ENCODE results near the gene PCSK1. TPM values are rescaled to one million over a fixed set of nuclear protein-coding genes. Genes with fewer than 3 reads are reported as not detected.
"Not testable (repeated sequence)": the region's sequence is repeated elsewhere in the genome, so short reads cannot be mapped to it uniquely, and the experiment has no call there.

PCSK1 gene
- total RNA-seq, 1 donor, result 1.1 TPM

DNA sequence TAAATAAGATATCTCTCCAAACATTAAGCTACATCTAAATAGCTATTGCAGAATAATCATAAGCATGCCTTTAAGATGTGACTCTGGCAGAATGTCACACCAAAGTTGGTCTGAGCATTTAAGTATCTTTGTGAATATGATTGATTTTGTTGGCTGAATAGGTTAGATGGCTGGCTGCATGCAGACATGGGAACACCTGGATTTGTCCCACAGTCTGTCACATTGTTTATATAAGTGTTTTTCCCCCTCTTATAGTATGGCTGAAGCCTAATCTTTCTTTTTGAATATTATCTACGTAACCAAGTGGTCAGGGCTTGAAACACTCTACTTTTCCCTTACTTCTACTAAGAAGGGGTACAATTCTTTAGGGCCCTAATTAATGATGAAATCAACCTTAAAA is 36.2 kb downstream of the PCSK1 start:
- H3K79me2 ChIP-seq (ENCODE audit: insufficient read depth, low read length), result no peaks in the 10 kb centered on the region
- no peaks in the 10 kb centered on the region for H3K4me1 ChIP-seq (ENCODE audit: insufficient read depth, low read length)
- no peaks in the 10 kb centered on the region for H3K36me3 ChIP-seq (ENCODE audit: insufficient read depth, low read length)
- H3K27ac ChIP-seq (ENCODE audit: low read depth, low read length), result no peak overlapping the region
- H2AFZ ChIP-seq (ENCODE audit: low read length), result no peak overlapping the region
- no peaks in the 10 kb centered on the region for H3K9me3 ChIP-seq (ENCODE audit: low read depth, low read length)
- H3K4me3 ChIP-seq (ENCODE audit: insufficient read depth, low read length), result no peak overlapping the region
- DNase-seq (ENCODE audit: insufficient read length, low spot score, missing footprints), result no peak
- no peaks in the 10 kb centered on the region for H3K27me3 ChIP-seq (ENCODE audit: insufficient read depth, low read length)
- H4K20me1 ChIP-seq (ENCODE audit: insufficient read depth, low read length), result no peaks in the 10 kb centered on the region
- TF ChIP-seq, protein P1, sequence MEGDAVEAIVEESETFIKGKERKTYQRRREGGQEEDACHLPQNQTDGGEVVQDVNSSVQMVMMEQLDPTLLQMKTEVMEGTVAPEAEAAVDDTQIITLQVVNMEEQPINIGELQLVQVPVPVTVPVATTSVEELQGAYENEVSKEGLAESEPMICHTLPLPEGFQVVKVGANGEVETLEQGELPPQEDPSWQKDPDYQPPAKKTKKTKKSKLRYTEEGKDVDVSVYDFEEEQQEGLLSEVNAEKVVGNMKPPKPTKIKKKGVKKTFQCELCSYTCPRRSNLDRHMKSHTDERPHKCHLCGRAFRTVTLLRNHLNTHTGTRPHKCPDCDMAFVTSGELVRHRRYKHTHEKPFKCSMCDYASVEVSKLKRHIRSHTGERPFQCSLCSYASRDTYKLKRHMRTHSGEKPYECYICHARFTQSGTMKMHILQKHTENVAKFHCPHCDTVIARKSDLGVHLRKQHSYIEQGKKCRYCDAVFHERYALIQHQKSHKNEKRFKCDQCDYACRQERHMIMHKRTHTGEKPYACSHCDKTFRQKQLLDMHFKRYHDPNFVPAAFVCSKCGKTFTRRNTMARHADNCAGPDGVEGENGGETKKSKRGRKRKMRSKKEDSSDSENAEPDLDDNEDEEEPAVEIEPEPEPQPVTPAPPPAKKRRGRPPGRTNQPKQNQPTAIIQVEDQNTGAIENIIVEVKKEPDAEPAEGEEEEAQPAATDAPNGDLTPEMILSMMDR (IDR thresholded peaks at IDR 0.05; ENCODE audit: extremely low read depth, low read depth, low read length), result no peak
- no peak overlapping the region for H3K4me2 ChIP-seq (ENCODE audit: insufficient read depth, low read length)

DNA sequence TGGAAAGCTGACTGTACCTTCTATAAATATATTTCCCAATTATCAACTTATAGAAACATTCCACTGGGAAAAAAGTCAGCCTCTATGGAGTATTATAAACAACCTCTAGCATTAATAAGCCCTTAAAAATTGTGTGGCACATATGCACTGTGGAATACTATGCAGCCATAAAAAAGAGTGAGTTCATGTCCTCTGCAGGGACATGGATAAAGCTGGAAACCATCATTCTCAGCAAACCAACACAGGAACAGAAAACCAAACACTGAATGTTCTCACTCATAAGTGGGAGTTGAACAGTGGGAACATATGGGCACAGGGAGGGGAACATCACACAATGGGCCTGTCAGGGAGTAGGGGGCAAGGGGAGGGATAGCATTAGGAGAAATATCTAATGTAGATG is 37.8 kb downstream of the PCSK1 start:
- H4K20me1 ChIP-seq (ENCODE audit: insufficient read depth, low read length); H2AFZ ChIP-seq (ENCODE audit: low read length); H3K4me2 ChIP-seq (ENCODE audit: insufficient read depth, low read length); H3K36me3 ChIP-seq (ENCODE audit: insufficient read depth, low read length); H3K79me2 ChIP-seq (ENCODE audit: insufficient read depth, low read length); H3K4me1 ChIP-seq (ENCODE audit: insufficient read depth, low read length); H3K9me3 ChIP-seq (ENCODE audit: low read depth, low read length); DNase-seq (ENCODE audit: insufficient read length, low spot score, missing footprints); H3K27me3 ChIP-seq (ENCODE audit: insufficient read depth, low read length); H3K27ac ChIP-seq (ENCODE audit: low read depth, low read length); H3K4me3 ChIP-seq (ENCODE audit: insufficient read depth, low read length): not testable (repeated sequence)

DNA sequence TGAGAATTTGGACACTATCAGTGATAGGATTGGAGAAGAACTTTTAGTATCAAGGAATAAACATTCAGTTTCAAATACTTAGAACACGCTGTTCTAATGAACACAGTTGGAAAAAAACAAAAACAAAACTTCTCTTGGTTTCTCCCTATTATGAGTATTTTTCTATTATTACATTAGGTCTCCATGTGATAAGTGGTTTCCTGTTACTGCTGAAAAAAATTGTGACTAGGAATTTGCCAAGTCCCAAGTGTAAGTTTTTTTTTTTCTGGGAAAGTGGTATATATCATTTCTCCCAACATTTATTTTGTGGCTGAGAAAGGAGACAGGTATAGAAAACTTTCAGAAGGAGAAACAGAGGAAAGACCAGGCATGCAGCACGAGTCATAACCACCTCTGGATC is 41.1 kb downstream of the PCSK1 start:
- no peak overlapping the region for H2AFZ ChIP-seq (ENCODE audit: low read length)
- no peaks in the 10 kb centered on the region for H3K36me3 ChIP-seq (ENCODE audit: insufficient read depth, low read length)
- no peaks in the 10 kb centered on the region for H3K9me3 ChIP-seq (ENCODE audit: low read depth, low read length)
- no peaks in the 10 kb centered on the region for H4K20me1 ChIP-seq (ENCODE audit: insufficient read depth, low read length)
- H3K4me1 ChIP-seq (ENCODE audit: insufficient read depth, low read length), result no peaks in the 10 kb centered on the region
- no peaks in the 10 kb centered on the region for H3K79me2 ChIP-seq (ENCODE audit: insufficient read depth, low read length)
- TF ChIP-seq, protein P1 (IDR thresholded peaks at IDR 0.05; ENCODE audit: extremely low read depth, low read depth, low read length), result no peak
- no peaks in the 10 kb centered on the region for H3K27me3 ChIP-seq (ENCODE audit: insufficient read depth, low read length)
- peak; percentile 8 for DNase-seq (ENCODE audit: insufficient read length, low spot score, missing footprints)
- no peak overlapping the region for H3K27ac ChIP-seq (ENCODE audit: low read depth, low read length)
- no peak overlapping the region for H3K4me2 ChIP-seq (ENCODE audit: insufficient read depth, low read length)
- H3K4me3 ChIP-seq (ENCODE audit: insufficient read depth, low read length), result no peak overlapping the region

DNA sequence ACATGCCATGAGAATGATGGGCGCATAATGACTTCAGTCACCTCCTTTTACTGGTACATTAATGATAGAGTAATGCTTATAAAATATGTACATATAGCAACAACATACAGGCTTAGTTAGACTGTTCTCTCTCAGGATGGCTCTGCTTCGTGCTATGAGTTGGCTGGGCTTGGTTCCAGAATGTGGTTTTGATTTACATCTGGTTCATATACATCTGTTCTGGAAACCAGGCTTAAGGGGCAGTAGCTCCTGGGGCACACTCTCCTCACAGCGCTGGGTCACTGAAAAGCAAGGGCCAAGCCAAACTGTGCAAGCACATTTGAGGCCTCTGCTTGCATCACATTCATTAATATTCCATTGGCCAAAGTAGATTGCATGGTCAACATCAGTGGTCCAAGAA is 44.9 kb downstream of the PCSK1 start:
- TF ChIP-seq, protein P1 (IDR thresholded peaks at IDR 0.05; ENCODE audit: extremely low read depth, low read depth, low read length), result no peak
- no peaks in the 10 kb centered on the region for H3K9me3 ChIP-seq (ENCODE audit: low read depth, low read length)
- H4K20me1 ChIP-seq (ENCODE audit: insufficient read depth, low read length), result no peaks in the 10 kb centered on the region
- DNase-seq (ENCODE audit: insufficient read length, low spot score, missing footprints), result no peak
- H3K4me2 ChIP-seq (ENCODE audit: insufficient read depth, low read length), result no peak overlapping the region
- H3K27ac ChIP-seq (ENCODE audit: low read depth, low read length), result no peak overlapping the region
- no peaks in the 10 kb centered on the region for H3K27me3 ChIP-seq (ENCODE audit: insufficient read depth, low read length)
- no peak overlapping the region for H2AFZ ChIP-seq (ENCODE audit: low read length)
- H3K4me3 ChIP-seq (ENCODE audit: insufficient read depth, low read length), result no peak overlapping the region
- H3K4me1 ChIP-seq (ENCODE audit: insufficient read depth, low read length), result peaks cover 14% of the 10 kb centered on the region
- no peaks in the 10 kb centered on the region for H3K36me3 ChIP-seq (ENCODE audit: insufficient read depth, low read length)
- no peaks in the 10 kb centered on the region for H3K79me2 ChIP-seq (ENCODE audit: insufficient read depth, low read length)

Data from osteoblast (primary cell).